PC-3 (cell line): ENCODE results near the gene GRIN1. TPM values are rescaled to one million over a fixed set of nuclear protein-coding genes. Genes with fewer than 3 reads are reported as not detected.

Experiments used
- ATAC-seq: fragments of 200-7000 bp; cut with Tn5 transposase; 2 replicates; pipeline ENCODE4 v1.9.1; 2020; ENCODE audit warnings: mild to moderate bottlenecking, moderate library complexity
- BruUV-seq: library from RNA; stranded (reverse); fragments of 400-500 nt; replicated peaks from 2 replicates; lab custom pipeline; 2021; lab: Mats Ljungman, UMichigan
- CTCF ChIA-PET: fragments of 300-600 bp; sonication (Branson Sonifier 250); formaldehyde crosslinking; loops from one replicate; lab custom pipeline; 2022; ENCODE audit warnings: antibody characterized with exemption; lab: Charles Lee
- POLR2A ChIA-PET: fragments of 300-600 bp; sonication (Branson Sonifier 250); formaldehyde crosslinking; loops from one replicate; lab custom pipeline; 2022; ENCODE audit warnings: antibody characterized with exemption; ENCODE audit not compliant: unreplicated experiment; lab: Charles Lee
- DNase-seq: peaks from one replicate; pipeline ENCODE4 v3.0.0-alpha.2; 2015
- H2AFZ ChIP-seq: fragments of 300-600 bp; sonication (generic); 2 replicates; pipeline ENCODE4 v1.6.0; 2016; ENCODE audit warnings: antibody characterized with exemption, low read length
- H3F3A ChIP-seq: fragments of 300-600 bp; sonication (generic); one replicate; pipeline ENCODE4 v1.6.0; 2017; ENCODE audit warnings: antibody characterized with exemption, low read length, control low read depth, mild to moderate bottlenecking; ENCODE audit not compliant: unreplicated experiment
- H3K27ac ChIP-seq: fragments of 300-600 bp; sonication (generic); 2 replicates; pipeline ENCODE4 v1.5.1; 2016; ENCODE audit warnings: mild to moderate bottlenecking, low read length
- H3K27me3 ChIP-seq: fragments of 300-600 bp; sonication (generic); 2 replicates; pipeline ENCODE4 v1.6.1; 2016; ENCODE audit warnings: low read length, mixed read lengths
- H3K36me3 ChIP-seq: fragments of 300-600 bp; sonication (generic); 2 replicates; pipeline ENCODE4 v1.6.1; 2016; ENCODE audit warnings: low read depth, mixed run types, low read length, mixed read lengths
- H3K4me1 ChIP-seq: fragments of 300-600 bp; sonication (generic); 2 replicates; pipeline ENCODE4 v1.5.1; 2016; ENCODE audit warnings: low read length; ENCODE audit not compliant: insufficient read depth
- H3K4me2 ChIP-seq: fragments of 300-600 bp; sonication (generic); 2 replicates; pipeline ENCODE4 v1.6.0; 2016; ENCODE audit warnings: low read length
- H3K4me3 ChIP-seq: fragments of 300-600 bp; sonication (generic); 2 replicates; pipeline ENCODE4 v1.5.1; 2016; ENCODE audit warnings: mild to moderate bottlenecking, low read length, mixed read lengths
- H3K79me2 ChIP-seq: fragments of 300-600 bp; sonication (generic); 2 replicates; pipeline ENCODE4 v1.6.1; 2017; ENCODE audit warnings: low read length, mixed read lengths
- H3K9ac ChIP-seq: fragments of 300-600 bp; sonication (generic); 2 replicates; pipeline ENCODE4 v1.6.0; 2016; ENCODE audit warnings: mild to moderate bottlenecking, low read length
- H3K9me2 ChIP-seq: fragments of 300-600 bp; sonication (generic); replicated peaks from 2 replicates; pipeline ENCODE4 v1.6.1; 2016; ENCODE audit warnings: mixed run types, low read length, mixed read lengths
- H3K9me3 ChIP-seq: fragments of 300-600 bp; sonication (generic); 2 replicates; pipeline ENCODE4 v1.6.1; 2016; ENCODE audit warnings: low read length, mixed read lengths
- H4K20me1 ChIP-seq: fragments of 300-600 bp; sonication (generic); 2 replicates; pipeline ENCODE4 v1.6.1; 2016; ENCODE audit warnings: low read length, mixed read lengths
- CTCF ChIP-seq: fragments of 300-600 bp; sonication (generic); conservative IDR thresholded peaks from 2 replicates; pipeline ENCODE4 v1.5.1; 2017; ENCODE audit warnings: antibody characterized with exemption, low read depth, mild to moderate bottlenecking, low read length
- EZH2 ChIP-seq: fragments of 300-600 bp; sonication (generic); IDR thresholded peaks from one replicate; pipeline ENCODE4 v1.6.1; 2017; ENCODE audit warnings: antibody characterized with exemption, mild to moderate bottlenecking, low read length; ENCODE audit not compliant: unreplicated experiment
- EZH2phosphoT487 ChIP-seq: fragments of 300-600 bp; sonication (generic); IDR thresholded peaks from 2 replicates; pipeline ENCODE4 v1.6.1; 2018; ENCODE audit warnings: mild to moderate bottlenecking, antibody characterized with exemption, low read length, borderline replicate concordance
- intact Hi-C: fragments of 100-400 bp; cut with micrococcal nuclease; formaldehyde crosslinking; loops from 2 replicates; pipeline ENCODE4 v1.9.0; 2023
- total RNA-seq: library from RNA; depleted of rRNA; stranded (reverse); fragments of >200 nt; gene quantifications from 2 replicates; pipeline ENCODE4 v1.2.3, GENCODE V29; 2014

GRIN1 gene
- total RNA-seq, 1 experiment from 2014 or later, result 0.11 TPM

- Histone ChIP-seq H3K9me3 (no peaks in the 10 kb centered on the region), H3K4me1 (peaks cover 10% of the 10 kb centered on the region; the same call in 1 of the 2 replicates), H3K4me3 (peak overlapping the region; percentile 83), H3K27me3 (no peaks in the 10 kb centered on the region), H3K9me2 (no peaks in the 10 kb centered on the region), H3K79me2 (peaks cover 38% of the 10 kb centered on the region), H4K20me1 (no peaks in the 10 kb centered on the region), H3K27ac (no peak overlapping the region; the same call in 1 of the 2 replicates), H2AFZ (0 out of 2 replicates have a peak overlapping the region, but pooled peaks have one; percentile 84), H3F3A (no peaks in the 10 kb centered on the region), H3K4me2 (peak overlapping the region; percentile 100), H3K36me3 (no peaks in the 10 kb centered on the region), H3K9ac (peak overlapping the region; percentile 96)
- CTCF ChIA-PET, result interaction anchor here (0.6 kb wide), 2 partner anchors 102 to 396 kb away, joined by 3 to 5 read pairs; no protein-coding TSS in a partner anchor
- BruUV-seq, result TSS peak; percentile 59
- POLR2A ChIA-PET, result no interaction called here
- DNase-seq, result no peak
- ATAC-seq, result no peak
- TF ChIP-seq EZH2phosphoT487 (no peak), CTCF (no peak), EZH2 (no peak)
- intact Hi-C loops, result no loop called here
Observed at GRCh38 chr9:137128158-137128861, 10.6 kb upstream of the GRIN1 start.

GRCh38 chr9:137128862-137129455 lies 10.0 kb upstream of the GRIN1 start:
- POLR2A ChIA-PET, result no interaction called here
- H3K27ac ChIP-seq, result peak overlapping the region; percentile 37
- H3K9me2 ChIP-seq, result no peaks in the 10 kb centered on the region
- H2AFZ ChIP-seq, result peak overlapping the region; percentile 84
- H3K4me1 ChIP-seq, result peaks cover 10% of the 10 kb centered on the region; the same call in 1 of the 2 replicates
- intact Hi-C loops, result no loop called here
- BruUV-seq, result no TSS peak
- CTCF ChIA-PET, result interaction anchor here (1.0 kb wide), 1 partner anchor 22 kb away, joined by 6 read pairs; no protein-coding TSS in a partner anchor
- no peaks in the 10 kb centered on the region for H3K36me3 ChIP-seq
- H4K20me1 ChIP-seq, result no peaks in the 10 kb centered on the region
- DNase-seq, result no peak
- H3K9ac ChIP-seq, result peak overlapping the region; percentile 96
- peak overlapping the region; percentile 100 for H3K4me2 ChIP-seq
- H3K4me3 ChIP-seq, result peak overlapping the region; percentile 83
- no peaks in the 10 kb centered on the region for H3F3A ChIP-seq
- no peaks in the 10 kb centered on the region for H3K9me3 ChIP-seq
- peak; percentile 13 for ATAC-seq
- no peaks in the 10 kb centered on the region for H3K27me3 ChIP-seq
- TF ChIP-seq CTCF (no peak), EZH2 (no peak), EZH2phosphoT487 (no peak)
- peaks cover 38% of the 10 kb centered on the region for H3K79me2 ChIP-seq
